ENCODE results near the gene PIP4K2A. TPM values are rescaled to one million over a fixed set of nuclear protein-coding genes. Genes with fewer than 3 reads are reported as not detected.

Gene PIP4K2A
- total RNA-seq, 6 donors from 2014 or later: 20.5 to 70.2 (median 34.4) TPM

GRCh38 chr10:22554461-22555182 lies 159.8 kb downstream of the PIP4K2A start:
- ATAC-seq (ENCODE audit: low FRiP score in 2 of 2) (peak; percentile 86 to 93), DNase-seq (peak; percentile 63 to 73)
- peaks cover 0 to 8% (median 5%) of the 10 kb centered on the region in 4 donors for H3K36me3 ChIP-seq
- 50 to 70% methylated on average over 25 to 29 of the region's 29 CpGs for WGBS, 2 donors
- no peaks in the 10 kb centered on the region for H3K27me3 ChIP-seq
- peak in 1 of 4 donors; percentile 7 for TF ChIP-seq POLR2A (IDR thresholded peaks at IDR 0.05)
- no peak for TF ChIP-seq EP300 (IDR thresholded peaks at IDR 0.05)
- peak overlapping the region in 3 of 4 donors; percentile 38 to 70 (median 52) for H3K27ac ChIP-seq
- peaks cover 0 to 8% (median 0%) of the 10 kb centered on the region in 4 donors for H3K4me1 ChIP-seq
- H3K9me3 ChIP-seq: no peaks in the 10 kb centered on the region
- H3K4me3 ChIP-seq: peak overlapping the region in 3 of 4 donors; percentile 5 to 30 (median 28)

GRCh38 chr10:22553452-22553995 lies 160.9 kb downstream of the PIP4K2A start:
- Histone ChIP-seq H3K4me1 (peaks cover 0 to 8% (median 0%) of the 10 kb centered on the region in 4 donors), H3K36me3 (peaks cover 0 to 11% (median 6%) of the 10 kb centered on the region in 4 donors), H3K27ac (no peak overlapping the region), H3K9me3 (no peaks in the 10 kb centered on the region), H3K4me3 (no peak overlapping the region), H3K27me3 (no peaks in the 10 kb centered on the region)
- DNase-seq: no peak
- TF ChIP-seq CTCF (IDR thresholded peaks at IDR 0.05) (no peak), POLR2AphosphoS5 (IDR thresholded peaks at IDR 0.05) (no peak), EP300 (IDR thresholded peaks at IDR 0.05) (no peak), POLR2A (IDR thresholded peaks at IDR 0.05) (no peak)
- WGBS, 2 donors: 95 to 97% methylated on average over 7 of the region's 7 CpGs
- ATAC-seq (ENCODE audit: low FRiP score in 2 of 2): no peak

- H3K4me1 ChIP-seq: peaks cover 0 to 8% (median 0%) of the 10 kb centered on the region in 4 donors
- H3K9me3 ChIP-seq: no peaks in the 10 kb centered on the region
- peaks cover 0 to 15% (median 7%) of the 10 kb centered on the region in 4 donors for H3K36me3 ChIP-seq
- DNase-seq: peak in 1 of 2 donors; percentile 39
- ATAC-seq (ENCODE audit: low FRiP score in 2 of 2): no peak
- no peak overlapping the region for H3K4me3 ChIP-seq
- TF ChIP-seq CTCF (IDR thresholded peaks at IDR 0.05) (no peak), POLR2AphosphoS5 (IDR thresholded peaks at IDR 0.05) (no peak), POLR2A (IDR thresholded peaks at IDR 0.05) (no peak), EP300 (IDR thresholded peaks at IDR 0.05) (no peak)
- H3K27ac ChIP-seq: no peak overlapping the region
- no peaks in the 10 kb centered on the region for H3K27me3 ChIP-seq
- 67 to 77% methylated on average over 3 to 5 of the region's 5 CpGs for WGBS, 2 donors
Observed at GRCh38 chr10:22552888-22553378, 161.4 kb downstream of the PIP4K2A start.

- peaks cover 0 to 8% (median 0%) of the 10 kb centered on the region in 4 donors for H3K4me1 ChIP-seq
- no peaks in the 10 kb centered on the region for H3K27me3 ChIP-seq
- H3K9me3 ChIP-seq: no peaks in the 10 kb centered on the region
- 76 to 77% methylated on average over 7 of the region's 7 CpGs for WGBS, 2 donors
- H3K36me3 ChIP-seq: peaks cover 0 to 26% (median 11%) of the 10 kb centered on the region in 4 donors
- no peak overlapping the region for H3K4me3 ChIP-seq
- ATAC-seq (ENCODE audit: low FRiP score in 2 of 2) (no peak), DNase-seq (no peak)
- TF ChIP-seq CTCF (IDR thresholded peaks at IDR 0.05): no peak
- no peak for TF ChIP-seq POLR2AphosphoS5 (IDR thresholded peaks at IDR 0.05)
- no peak for TF ChIP-seq POLR2A (IDR thresholded peaks at IDR 0.05)
- TF ChIP-seq EP300 (IDR thresholded peaks at IDR 0.05): no peak
- no peak overlapping the region for H3K27ac ChIP-seq
Observed at GRCh38 chr10:22551681-22552365, 162.6 kb downstream of the PIP4K2A start.

- Histone ChIP-seq H3K27ac (no peak overlapping the region), H3K4me1 (peaks cover 0 to 8% (median 0%) of the 10 kb centered on the region in 4 donors), H3K36me3 (peaks cover 0 to 36% (median 13%) of the 10 kb centered on the region in 4 donors), H3K9me3 (no peaks in the 10 kb centered on the region), H3K27me3 (no peaks in the 10 kb centered on the region), H3K4me3 (no peak overlapping the region)
- TF ChIP-seq CTCF (IDR thresholded peaks at IDR 0.05): peak in 5 of 6 experiments; percentile 14 to 56 (median 43)
- no peak for TF ChIP-seq EP300 (IDR thresholded peaks at IDR 0.05)
- WGBS, 2 donors: 56 to 66% methylated on average over 6 of the region's 6 CpGs
- DNase-seq (peak in 1 of 2 donors; percentile 51), ATAC-seq (ENCODE audit: low FRiP score in 2 of 2) (no peak)
Observed at GRCh38 chr10:22550732-22551131, 163.6 kb downstream of the PIP4K2A start.
